GM19351 (cell line): ENCODE data around the gene COX7B.
"Not testable (repeated sequence)": the region's sequence is repeated elsewhere in the genome, so short reads cannot be mapped to it uniquely, and the experiment has no call there.

ENCODE experiments used
- ATAC-seq: cut with Tn5 transposase; IDR thresholded peaks from one replicate; pipeline ENCODE4 v1.9.1; 2021; ENCODE audit warnings: mild to moderate bottlenecking, moderate library complexity; ENCODE audit not compliant: unreplicated experiment

The COX7B gene

DNA sequence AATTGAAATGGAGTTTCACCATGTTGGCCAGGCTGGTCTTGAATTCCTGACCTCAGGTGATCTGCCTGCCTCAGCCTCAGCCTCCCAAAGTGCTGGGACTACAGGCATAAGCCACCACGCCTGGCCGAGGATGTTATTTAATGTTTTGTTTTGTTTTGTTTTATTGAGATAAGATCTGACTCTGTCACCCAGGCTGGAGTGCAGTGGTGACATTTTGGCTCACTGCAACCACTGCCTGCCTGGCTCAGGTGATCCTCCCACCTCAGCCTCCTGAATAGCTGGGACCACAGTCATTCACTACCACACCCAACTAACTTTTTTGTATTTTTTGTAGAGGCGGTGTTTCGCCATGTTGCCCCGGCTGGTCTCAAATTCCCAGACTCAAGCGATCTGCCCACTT, 45.8 kb downstream of the COX7B start:
- ATAC-seq: not testable (repeated sequence)

DNA sequence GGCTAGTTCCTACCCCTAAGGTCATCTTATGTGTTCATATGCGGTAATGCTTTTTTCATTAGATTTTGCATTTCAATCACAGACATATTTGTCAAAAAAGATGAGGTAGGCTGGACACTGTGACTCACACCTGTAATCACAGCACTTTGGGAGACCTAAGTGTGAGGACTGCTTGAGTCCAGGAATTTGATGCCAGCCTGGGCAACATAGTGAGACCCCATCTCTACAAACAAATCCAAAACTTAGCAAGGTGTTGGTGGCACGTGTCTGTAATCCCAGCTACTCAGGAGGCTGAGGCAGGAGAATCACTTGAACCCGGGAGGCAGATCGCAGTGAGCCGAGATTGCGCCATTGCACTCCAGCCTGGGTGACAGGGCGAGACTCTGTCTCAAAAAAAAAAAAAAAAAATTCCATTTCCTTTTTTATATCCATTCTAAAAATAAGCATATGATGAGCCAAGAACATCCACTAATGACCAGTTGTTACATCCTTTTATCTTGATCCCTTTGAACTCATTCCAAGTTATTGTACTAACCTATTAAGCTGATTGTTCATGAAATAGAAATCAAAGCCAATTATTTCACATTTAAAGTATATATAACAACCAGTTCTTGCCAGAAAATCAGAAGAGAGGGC, 46.8 kb downstream of the COX7B start:
- no peak for ATAC-seq

DNA sequence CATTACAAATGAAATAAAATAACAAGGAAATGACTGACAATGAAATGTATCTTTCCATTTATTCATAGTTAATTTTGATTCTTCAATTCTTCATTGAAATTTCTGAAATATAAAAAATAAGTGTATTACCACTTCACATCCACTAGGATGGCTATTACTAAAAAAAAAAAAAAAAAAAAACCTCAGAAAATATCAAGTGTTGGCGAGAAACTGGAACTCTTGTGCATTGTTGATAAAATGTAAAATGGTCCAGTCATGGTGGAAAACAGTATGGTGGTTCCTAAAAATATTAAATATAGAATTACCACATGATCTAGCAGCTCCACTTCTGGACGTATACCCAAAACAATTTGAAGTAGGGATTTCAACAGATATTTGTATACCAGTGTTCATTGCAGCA, 47.3 kb downstream of the COX7B start:
- no peak for ATAC-seq

DNA sequence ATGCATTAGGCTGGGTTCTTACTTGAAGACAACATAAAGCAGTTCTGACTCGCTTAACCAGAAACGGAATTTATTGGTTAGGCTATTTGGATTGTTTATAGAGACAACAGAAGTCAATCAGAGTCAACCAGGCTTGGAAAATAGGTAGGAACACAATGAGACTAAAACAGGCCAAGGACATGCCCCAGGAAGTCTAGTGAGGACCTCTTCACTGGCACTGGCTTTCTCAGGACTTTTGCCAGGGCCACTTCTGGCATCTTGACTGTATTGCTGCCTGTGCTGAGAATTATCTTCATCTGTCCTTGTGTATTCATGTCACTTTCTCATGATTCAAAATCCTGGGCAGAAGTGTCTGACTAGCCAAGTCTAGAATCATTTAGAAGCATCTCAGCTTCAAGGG, 50.6 kb downstream of the COX7B start:
- ATAC-seq: no peak

DNA sequence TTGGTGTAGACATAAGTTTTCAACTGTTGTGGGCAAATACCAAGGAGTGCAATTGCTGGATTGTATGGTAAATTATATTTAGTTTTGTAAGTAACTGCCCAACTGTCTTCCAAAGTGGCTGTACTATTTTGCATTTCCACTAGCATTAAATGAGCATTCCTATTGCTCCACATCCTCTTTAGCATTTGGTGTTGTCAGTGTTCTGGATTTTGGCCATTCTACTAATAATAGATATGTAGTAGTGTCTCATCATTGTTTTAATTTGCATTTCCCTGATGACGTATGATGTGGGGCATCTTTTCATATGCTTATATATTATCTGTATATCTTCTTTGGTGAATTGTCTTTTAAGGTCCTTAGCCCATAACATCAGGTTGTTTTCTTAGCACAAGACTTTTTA, 52.9 kb downstream of the COX7B start:
- no peak for ATAC-seq

DNA sequence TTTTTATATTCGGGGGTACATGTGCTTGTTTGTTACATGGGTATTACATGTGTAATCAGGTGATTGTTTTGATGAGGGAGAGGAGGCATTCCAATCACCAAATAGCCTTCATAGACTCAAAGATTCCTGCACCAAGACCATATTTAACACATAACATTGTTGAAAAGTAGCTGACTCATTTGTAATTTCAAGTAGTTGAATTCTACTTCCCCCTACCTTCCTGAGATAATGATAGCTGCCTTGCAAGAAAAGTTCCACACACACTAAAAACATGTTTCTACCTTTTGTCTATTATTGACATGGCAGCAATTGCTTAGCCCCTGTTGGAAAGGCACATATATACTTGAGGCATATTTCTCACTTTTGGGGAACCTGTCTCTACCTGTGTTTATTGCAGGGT, 54.0 kb downstream of the COX7B start:
- no peak for ATAC-seq

DNA sequence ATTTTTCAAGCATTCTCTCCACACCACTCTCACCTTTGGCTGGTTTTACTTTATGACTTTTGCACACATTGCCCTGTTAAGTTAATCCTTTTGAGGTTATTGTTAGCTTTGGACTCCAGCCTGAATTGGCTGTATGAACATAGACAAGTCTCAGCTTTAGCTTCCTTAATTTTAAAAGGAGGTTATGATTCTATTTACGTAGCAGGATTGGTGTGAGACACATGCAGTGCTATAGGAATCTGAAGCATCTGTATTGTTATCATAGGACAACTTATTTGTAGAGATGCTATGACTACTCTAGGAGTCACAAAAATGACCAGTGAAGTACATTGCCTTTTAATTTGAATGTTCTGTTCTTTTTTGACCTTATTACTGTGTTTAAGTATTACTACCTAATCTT, 54.4 kb downstream of the COX7B start:
- no peak for ATAC-seq
